ENCODE measurements around the gene CTBP2.

- TF ChIP-seq CTCF (IDR thresholded peaks at IDR 0.05) = no peak
- no peak for TF ChIP-seq EP300 (IDR thresholded peaks at IDR 0.05)
- TF ChIP-seq POLR2A (IDR thresholded peaks at IDR 0.05) = no peak
- TF ChIP-seq POLR2AphosphoS5 (IDR thresholded peaks at IDR 0.05) = peak; percentile 10
Measured at GRCh38 chr10:125000366-125001312, 159.7 kb downstream of the CTBP2 start.

Data from gastroesophageal sphincter (tissue), 3 donors.